Chondrocyte (in vitro differentiated cells): ENCODE measurements around the gene AHNAK2. TPM values are rescaled to one million over a fixed set of nuclear protein-coding genes. Genes with fewer than 3 reads are reported as not detected.
A peak's percentile ranks its signal among the peaks of the same experiment; 100 is the strongest.

Source experiments
- DNase-seq: peaks from one replicate; pipeline ENCODE4 v3.0.0; 2021; ENCODE audit warnings: mixed read lengths, low spot score
- H3K27ac Mint-ChIP-seq: one replicate; pipeline ENCODE4 v1.8.0; 2021; ENCODE audit warnings: mild to moderate bottlenecking, moderate library complexity, mixed read lengths; ENCODE audit not compliant: unreplicated experiment
- H3K27me3 Mint-ChIP-seq: 2 replicates; pipeline ENCODE4 v1.8.0; 2021; ENCODE audit warnings: low read depth, mixed read lengths
- H3K36me3 Mint-ChIP-seq: 2 replicates; pipeline ENCODE4 v1.8.0; 2021; ENCODE audit warnings: low read depth, mixed read lengths
- H3K4me1 Mint-ChIP-seq: 2 replicates; pipeline ENCODE4 v1.8.0; 2021; ENCODE audit warnings: low read depth, mild to moderate bottlenecking, mixed read lengths
- H3K4me3 Mint-ChIP-seq: one replicate; pipeline ENCODE4 v1.8.0; 2021; ENCODE audit warnings: mild to moderate bottlenecking, moderate library complexity, mixed read lengths; ENCODE audit not compliant: unreplicated experiment
- H3K9me3 Mint-ChIP-seq: 2 replicates; pipeline ENCODE4 v1.8.0; 2021; ENCODE audit warnings: low read depth, mixed read lengths
- total RNA-seq: library from RNA; stranded (reverse); gene quantifications from 3 replicates; pipeline ENCODE4 v1.2.1, GENCODE V29; 2021
- TF ChIP-seq, protein P1 (sequence below): fragments of 200-600 bp; sonication (generic); IDR thresholded peaks from 2 replicates; pipeline ENCODE4 v1.5.0; 2021; ENCODE audit warnings: antibody characterized with exemption, mild to moderate bottlenecking, moderate library complexity

AHNAK2 gene
- total RNA-seq, 1 donor from 2014 or later, result 271 TPM

GRCh38 chr14:104897330-104898194 is 80.6 kb downstream of the AHNAK2 start:
- no peaks in the 10 kb centered on the region for H3K36me3 Mint-ChIP-seq
- TF ChIP-seq, protein P1, sequence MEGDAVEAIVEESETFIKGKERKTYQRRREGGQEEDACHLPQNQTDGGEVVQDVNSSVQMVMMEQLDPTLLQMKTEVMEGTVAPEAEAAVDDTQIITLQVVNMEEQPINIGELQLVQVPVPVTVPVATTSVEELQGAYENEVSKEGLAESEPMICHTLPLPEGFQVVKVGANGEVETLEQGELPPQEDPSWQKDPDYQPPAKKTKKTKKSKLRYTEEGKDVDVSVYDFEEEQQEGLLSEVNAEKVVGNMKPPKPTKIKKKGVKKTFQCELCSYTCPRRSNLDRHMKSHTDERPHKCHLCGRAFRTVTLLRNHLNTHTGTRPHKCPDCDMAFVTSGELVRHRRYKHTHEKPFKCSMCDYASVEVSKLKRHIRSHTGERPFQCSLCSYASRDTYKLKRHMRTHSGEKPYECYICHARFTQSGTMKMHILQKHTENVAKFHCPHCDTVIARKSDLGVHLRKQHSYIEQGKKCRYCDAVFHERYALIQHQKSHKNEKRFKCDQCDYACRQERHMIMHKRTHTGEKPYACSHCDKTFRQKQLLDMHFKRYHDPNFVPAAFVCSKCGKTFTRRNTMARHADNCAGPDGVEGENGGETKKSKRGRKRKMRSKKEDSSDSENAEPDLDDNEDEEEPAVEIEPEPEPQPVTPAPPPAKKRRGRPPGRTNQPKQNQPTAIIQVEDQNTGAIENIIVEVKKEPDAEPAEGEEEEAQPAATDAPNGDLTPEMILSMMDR, result no peak
- H3K4me3 Mint-ChIP-seq, result no peak overlapping the region
- peak; percentile 86 for DNase-seq
- H3K9me3 Mint-ChIP-seq, result no peaks in the 10 kb centered on the region
- peaks cover 4% of the 10 kb centered on the region for H3K4me1 Mint-ChIP-seq
- H3K27me3 Mint-ChIP-seq, result peaks cover 7% of the 10 kb centered on the region
- no peak overlapping the region for H3K27ac Mint-ChIP-seq

GRCh38 chr14:104895786-104896661 is 82.2 kb downstream of the AHNAK2 start:
- H3K9me3 Mint-ChIP-seq, result no peaks in the 10 kb centered on the region
- TF ChIP-seq, protein P1, result no peak
- peaks cover 4% of the 10 kb centered on the region for H3K4me1 Mint-ChIP-seq
- no peak for DNase-seq
- H3K4me3 Mint-ChIP-seq, result no peak overlapping the region
- no peak overlapping the region for H3K27ac Mint-ChIP-seq
- no peaks in the 10 kb centered on the region for H3K36me3 Mint-ChIP-seq
- H3K27me3 Mint-ChIP-seq, result peaks cover 5% of the 10 kb centered on the region

DNA sequence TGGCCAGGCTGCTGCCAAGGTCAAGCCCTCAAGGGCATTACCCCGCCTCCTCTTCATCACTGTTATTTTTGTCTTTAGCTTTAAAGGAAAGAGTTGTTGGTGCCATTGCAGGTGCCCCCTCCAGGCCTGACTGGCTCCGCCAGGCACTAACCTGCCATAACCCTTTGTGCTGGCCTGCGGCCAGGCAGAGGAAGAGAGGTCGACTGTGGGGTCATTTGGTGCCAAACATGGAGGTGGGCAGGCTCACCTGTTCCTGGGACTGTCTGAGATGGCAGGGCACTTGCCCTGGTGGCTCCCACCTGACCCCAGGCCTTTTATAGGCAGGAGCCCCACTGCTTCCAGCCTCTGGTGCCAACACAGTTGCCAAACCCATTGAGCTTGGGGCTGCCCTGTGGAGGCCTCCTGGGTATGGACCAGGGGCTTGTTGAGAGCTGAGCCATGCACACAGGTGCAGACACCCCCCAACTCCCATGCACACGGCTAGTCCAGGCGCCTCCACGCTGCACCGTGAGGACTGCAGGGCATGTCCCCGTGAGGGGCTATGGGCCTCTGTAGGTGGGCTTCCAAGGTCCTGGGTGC is 82.9 kb downstream of the AHNAK2 start:
- H3K27me3 Mint-ChIP-seq, result peaks cover 4% of the 10 kb centered on the region
- H3K36me3 Mint-ChIP-seq, result no peaks in the 10 kb centered on the region
- TF ChIP-seq, protein P1, result no peak
- H3K9me3 Mint-ChIP-seq, result no peaks in the 10 kb centered on the region
- H3K27ac Mint-ChIP-seq, result no peak overlapping the region
- peak; percentile 89 for DNase-seq
- peaks cover 4% of the 10 kb centered on the region for H3K4me1 Mint-ChIP-seq
- no peak overlapping the region for H3K4me3 Mint-ChIP-seq

GRCh38 chr14:104894331-104895206 is 83.6 kb downstream of the AHNAK2 start:
- H3K27ac Mint-ChIP-seq, result no peak overlapping the region
- DNase-seq, result no peak
- H3K27me3 Mint-ChIP-seq, result peaks cover under 1% of the 10 kb centered on the region
- no peaks in the 10 kb centered on the region for H3K9me3 Mint-ChIP-seq
- TF ChIP-seq, protein P1, result no peak
- peaks cover 4% of the 10 kb centered on the region for H3K4me1 Mint-ChIP-seq
- no peak overlapping the region for H3K4me3 Mint-ChIP-seq
- H3K36me3 Mint-ChIP-seq, result no peaks in the 10 kb centered on the region
